Measurements from ENCODE around the gene ZNF277. TPM values are rescaled to one million over a fixed set of nuclear protein-coding genes. Genes with fewer than 3 reads are reported as not detected.

Gene ZNF277
- total RNA-seq, 1 experiment from 2014 or later, result 21.3 TPM

DNA sequence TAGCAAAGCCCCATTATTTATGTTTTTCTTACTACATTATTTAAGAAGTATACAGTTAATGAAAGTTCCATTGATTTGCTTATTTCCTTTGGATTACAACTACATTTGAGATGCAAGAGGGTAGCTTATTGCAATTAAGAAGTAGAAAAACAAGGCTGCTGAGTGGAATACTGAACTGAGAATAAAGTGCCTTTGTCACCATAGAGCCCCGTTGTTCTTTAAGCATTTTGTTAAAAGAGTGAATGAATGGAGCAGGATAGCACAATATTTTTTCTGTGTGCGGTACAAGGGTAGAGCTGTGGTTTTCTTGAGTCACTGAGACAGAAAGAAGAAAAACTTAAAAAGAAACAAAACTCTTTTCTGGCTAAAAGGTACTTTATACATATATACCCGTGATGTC lies 45.6 kb downstream of the ZNF277 start:
- TF ChIP-seq RAD21 (IDR thresholded peaks at IDR 0.05; ENCODE audit: low read depth) (no peak), SIN3A (IDR thresholded peaks at IDR 0.05; ENCODE audit: low read depth) (no peak)
- POLR2A ChIA-PET, result no interaction called here
- no peaks in the 10 kb centered on the region for H3K27me3 ChIP-seq (ENCODE audit: insufficient read depth, low read length)
- H3K27ac ChIP-seq (ENCODE audit: low read depth, low read length), result no peak overlapping the region
- H3K9me2 ChIP-seq (ENCODE audit: insufficient read depth), result no peaks in the 10 kb centered on the region
- ATAC-seq (no peak), DNase-seq (ENCODE audit: low read depth, low spot score) (no peak)
- intact Hi-C loops (cut with micrococcal nuclease), result no loop called here
- H3K9ac ChIP-seq (ENCODE audit: low read length), result no peak overlapping the region
- no TSS peak for BruUV-seq (replicated peaks)
- H4K20me1 ChIP-seq (ENCODE audit: insufficient read depth), result no peaks in the 10 kb centered on the region
- CTCF ChIA-PET, result no interaction called here
- no peak overlapping the region for H3K4me2 ChIP-seq (ENCODE audit: low read length)
- no peaks in the 10 kb centered on the region for H3K79me2 ChIP-seq (ENCODE audit: insufficient read depth, low read length)
- H3K36me3 ChIP-seq (ENCODE audit: control insufficient read depth in 1 of 2, insufficient read depth in 2 of 2, low read length in 2 of 2), result no peaks in the 10 kb centered on the region
- H3K9me3 ChIP-seq (ENCODE audit: control insufficient read depth in 1 of 2, insufficient read depth in 1 of 2, low read depth in 1 of 2, low read length in 2 of 2), result no peaks in the 10 kb centered on the region
- RAD21 ChIA-PET (ENCODE audit: low non-redundant PET in 1 of 2, low total read pairs in 2 of 2, uncharacterized antibody in 2 of 2, unreplicated experiment in 2 of 2), result no interaction called here
- no peak overlapping the region for H3K4me3 ChIP-seq (replicated peaks in 1 of 2; ENCODE audit: low read depth in 1 of 2, low read length in 2 of 2)
- H2AFZ ChIP-seq (ENCODE audit: low read depth, low read length, poor library complexity, severe bottlenecking), result no peak overlapping the region
- H3K4me1 ChIP-seq (ENCODE audit: control insufficient read depth in 1 of 2, insufficient read depth in 2 of 2, low read length in 2 of 2), result no peaks in the 10 kb centered on the region

DNA sequence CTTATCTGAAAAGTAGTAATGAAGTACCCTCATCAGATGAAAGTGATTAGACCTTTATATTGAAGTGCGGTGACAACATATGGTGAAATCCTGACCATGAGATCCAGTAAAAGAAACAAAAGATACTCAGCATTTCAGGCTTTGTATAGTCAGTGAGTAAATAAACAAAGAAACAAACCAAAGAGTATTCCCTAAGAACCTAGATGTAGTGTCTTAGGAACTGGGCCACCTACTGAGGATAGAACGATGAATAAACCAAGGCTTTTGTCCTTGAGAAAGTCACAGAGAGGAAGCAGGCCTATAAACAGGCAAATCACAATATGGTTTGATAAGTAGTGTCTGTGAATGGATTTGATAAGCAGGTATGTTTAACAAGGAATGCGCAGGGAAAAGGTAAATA lies 46.2 kb downstream of the ZNF277 start:
- Histone ChIP-seq H3K27ac (ENCODE audit: low read depth, low read length) (no peak overlapping the region), H3K9ac (ENCODE audit: low read length) (no peak overlapping the region), H3K36me3 (ENCODE audit: control insufficient read depth in 1 of 2, insufficient read depth in 2 of 2, low read length in 2 of 2) (no peaks in the 10 kb centered on the region), H3K9me3 (ENCODE audit: control insufficient read depth in 1 of 2, insufficient read depth in 1 of 2, low read depth in 1 of 2, low read length in 2 of 2) (no peaks in the 10 kb centered on the region), H3K4me3 (replicated peaks in 1 of 2; ENCODE audit: low read depth in 1 of 2, low read length in 2 of 2) (no peak overlapping the region), H3K4me1 (ENCODE audit: control insufficient read depth in 1 of 2, insufficient read depth in 2 of 2, low read length in 2 of 2) (no peaks in the 10 kb centered on the region), H3K4me2 (ENCODE audit: low read length) (no peak overlapping the region), H3K27me3 (ENCODE audit: insufficient read depth, low read length) (no peaks in the 10 kb centered on the region), H3K9me2 (ENCODE audit: insufficient read depth) (no peaks in the 10 kb centered on the region), H4K20me1 (ENCODE audit: insufficient read depth) (no peaks in the 10 kb centered on the region), H3K79me2 (ENCODE audit: insufficient read depth, low read length) (no peaks in the 10 kb centered on the region), H2AFZ (ENCODE audit: low read depth, low read length, poor library complexity, severe bottlenecking) (no peak overlapping the region)
- BruUV-seq (replicated peaks), result no TSS peak
- RAD21 ChIA-PET (ENCODE audit: low non-redundant PET in 1 of 2, low total read pairs in 2 of 2, uncharacterized antibody in 2 of 2, unreplicated experiment in 2 of 2), result no interaction called here
- TF ChIP-seq ELF1 (IDR thresholded peaks at IDR 0.05; ENCODE audit: borderline replicate concordance, low read depth), result no peak
- TF ChIP-seq, protein P1, sequence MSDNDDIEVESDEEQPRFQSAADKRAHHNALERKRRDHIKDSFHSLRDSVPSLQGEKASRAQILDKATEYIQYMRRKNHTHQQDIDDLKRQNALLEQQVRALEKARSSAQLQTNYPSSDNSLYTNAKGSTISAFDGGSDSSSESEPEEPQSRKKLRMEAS (IDR thresholded peaks at IDR 0.05), result no peak
- no peak for TF ChIP-seq SRF (IDR thresholded peaks at IDR 0.05; ENCODE audit: low read depth)
- TF ChIP-seq EZH2phosphoT487 (IDR thresholded peaks at IDR 0.05; ENCODE audit: borderline replicate concordance), result no peak
- TF ChIP-seq RAD21 (IDR thresholded peaks at IDR 0.05; ENCODE audit: low read depth), result no peak
- no peak for TF ChIP-seq TCF7L2 (IDR thresholded peaks at IDR 0.05; ENCODE audit: borderline replicate concordance, extremely low read depth, insufficient read depth, insufficient read length)
- TF ChIP-seq ZNF274 (IDR thresholded peaks at IDR 0.05; ENCODE audit: low read depth, low read length), result no peak
- intact Hi-C loops (cut with micrococcal nuclease), result no loop called here
- ATAC-seq (no peak), DNase-seq (ENCODE audit: low read depth, low spot score) (no peak)
- POLR2A ChIA-PET, result no interaction called here
- CTCF ChIA-PET, result no interaction called here

Data from HCT116 (cell line).